Endothelial cell of umbilical vein (primary cell): ENCODE data around the gene APOBEC4. TPM values are rescaled to one million over a fixed set of nuclear protein-coding genes. Genes with fewer than 3 reads are reported as not detected.

Experiments used
- BruUV-seq: library from RNA; stranded (reverse); fragments of 400-500 nt; replicated peaks from 2 replicates; lab custom pipeline; 2021; lab: Mats Ljungman, UMichigan
- CTCF ChIA-PET: fragments of 300-600, 350-600 bp; sonication (Branson Sonifier 250); formaldehyde crosslinking; loops from one replicate; lab custom pipeline; 2021; ENCODE audit warnings: antibody characterized with exemption, inconsistent platforms; lab: Charles Lee
- POLR2A ChIA-PET: fragments of 300-600, 350-600 bp; sonication (Branson Sonifier 250); formaldehyde crosslinking; loops from one replicate; lab custom pipeline; 2021; ENCODE audit warnings: antibody characterized with exemption, inconsistent platforms; lab: Charles Lee
- DNase-seq: peaks from one replicate; pipeline ENCODE4 v3.0.0-alpha.2; 2011; ENCODE audit warnings: low read depth, low spot score
- FAIRE-seq: peaks from 2 replicates; lab custom pipeline; 2011; peaks lifted over from hg19 to GRCh38; lab: Jason Lieb, UNC
- H2AFZ ChIP-seq: 2 replicates; pipeline ENCODE4 v1.6.0; 2012; ENCODE audit warnings: low read depth, low read length, control low read depth, inconsistent platforms
- H3K27ac ChIP-seq: 2 replicates; pipeline ENCODE4 v1.5.1; 2011; ENCODE audit warnings: low read depth, mild to moderate bottlenecking, control low read depth, low read length, moderate library complexity; ENCODE audit not compliant: insufficient read depth
- H3K27me3 ChIP-seq, 2 experiments: 2 replicates each; pipeline versions ENCODE4 v1.6.0 to v1.6.1; 2011; ENCODE audit warnings: low read length in 2 of 2, mixed read lengths in 1 of 2; ENCODE audit not compliant: control insufficient read depth in 2 of 2, insufficient read depth in 2 of 2
- H3K36me3 ChIP-seq, 2 experiments: 2 replicates in 1 of 2; 3 replicates in 1 of 2; pipeline ENCODE4 v1.5.1; 2011; ENCODE audit warnings: low read length in 2 of 2, mild to moderate bottlenecking in 1 of 2, moderate library complexity in 1 of 2; ENCODE audit not compliant: control insufficient read depth in 2 of 2, insufficient read depth in 2 of 2; ENCODE audit errors: extremely low read depth in 1 of 2
- H3K4me1 ChIP-seq: 3 replicates; pipeline ENCODE4 v1.5.1; 2011; ENCODE audit warnings: mild to moderate bottlenecking, low read length; ENCODE audit not compliant: control insufficient read depth, insufficient read depth; ENCODE audit errors: extremely low read depth
- H3K4me2 ChIP-seq: 2 replicates; pipeline ENCODE4 v1.6.1; 2011; ENCODE audit warnings: low read length, control low read depth, mixed read lengths; ENCODE audit not compliant: insufficient read depth
- H3K4me3 ChIP-seq, 3 experiments: fragments of 200-600 bp in 1 of 3; sonication (generic), shearing (Covaris generic) in 1 of 3; replicated peaks in 1 of 3; 2 replicates each; pipeline ENCODE4 v1.5.1; 2011 to 2016; ENCODE audit warnings: control low read depth in 3 of 3, low read length in 3 of 3, mild to moderate bottlenecking in 2 of 3, inconsistent platforms in 1 of 3, low read depth in 1 of 3, moderate library complexity in 1 of 3; ENCODE audit not compliant: insufficient read depth in 1 of 3
- H3K79me2 ChIP-seq: 2 replicates; pipeline ENCODE4 v1.6.0; 2012; ENCODE audit warnings: low read length, inconsistent platforms; ENCODE audit not compliant: control insufficient read depth, insufficient read depth
- H3K9ac ChIP-seq: replicated peaks from 2 replicates; pipeline ENCODE3; 2011; ENCODE audit warnings: low read length, control low read depth; ENCODE audit not compliant: insufficient read depth; ENCODE audit errors: extremely low read depth
- H3K9me1 ChIP-seq: replicated peaks from 3 replicates; pipeline ENCODE4 v1.6.0; 2011; ENCODE audit warnings: mild to moderate bottlenecking, low read length; ENCODE audit not compliant: control insufficient read depth, insufficient read depth; ENCODE audit errors: extremely low read depth
- H3K9me3 ChIP-seq: replicated peaks from 2 replicates; pipeline ENCODE4 v1.5.1; 2012; ENCODE audit warnings: low read length, inconsistent platforms; ENCODE audit not compliant: control insufficient read depth, insufficient read depth
- H4K20me1 ChIP-seq: replicated peaks from 2 replicates; pipeline ENCODE3; 2011; ENCODE audit warnings: mild to moderate bottlenecking, low read length; ENCODE audit not compliant: control insufficient read depth, insufficient read depth; ENCODE audit errors: extremely low read depth
- CTCF ChIP-seq, 2 donors: IDR thresholded peaks; 1 replicate in 1 of 2; 2 replicates in 1 of 2; pipeline ENCODE4 v1.5.1; 2011; ENCODE audit warnings: low read length in 2 of 2, mild to moderate bottlenecking in 2 of 2, moderate library complexity in 2 of 2, control low read depth in 1 of 2, inconsistent platforms in 1 of 2, low read depth in 1 of 2; ENCODE audit not compliant: insufficient read depth in 1 of 2; ENCODE audit errors: extremely low read depth in 1 of 2
- EZH2 ChIP-seq: IDR thresholded peaks from 2 replicates; pipeline ENCODE4 v1.6.1; 2012; ENCODE audit warnings: borderline replicate concordance, low read depth, mild to moderate bottlenecking, moderate library complexity, low read length, inconsistent platforms; ENCODE audit not compliant: severe bottlenecking
- FOS ChIP-seq: IDR thresholded peaks from 2 replicates; pipeline ENCODE4 v1.6.1; 2011; ENCODE audit warnings: mild to moderate bottlenecking, low read length, moderate library complexity, borderline replicate concordance; ENCODE audit not compliant: insufficient read depth
- GATA2 ChIP-seq: IDR thresholded peaks from 2 replicates; pipeline ENCODE4 v1.7.0; 2011; ENCODE audit warnings: low read depth, mild to moderate bottlenecking, moderate library complexity, mixed read lengths, low read length; ENCODE audit not compliant: insufficient read length, insufficient read depth
- JUN ChIP-seq: IDR thresholded peaks from 2 replicates; pipeline ENCODE4 v1.6.1; 2011; ENCODE audit warnings: borderline replicate concordance, low read depth; ENCODE audit not compliant: insufficient read length, insufficient read depth
- MAX ChIP-seq: IDR thresholded peaks from 2 replicates; pipeline ENCODE4 v1.6.1; 2011; ENCODE audit not compliant: insufficient read depth, insufficient read length
- MYC ChIP-seq: IDR thresholded peaks from one replicate; pipeline ENCODE4 v1.6.1; 2011; ENCODE audit warnings: mild to moderate bottlenecking, low read depth, low read length
- POLR2A ChIP-seq: IDR thresholded peaks from 2 replicates; pipeline ENCODE4 v1.6.1; 2012; ENCODE audit warnings: low read depth, mild to moderate bottlenecking, control low read depth, low read length
- POLR2AphosphoS5 ChIP-seq: IDR thresholded peaks from 2 replicates; pipeline ENCODE4 v1.6.1; 2012; ENCODE audit warnings: low read depth, mild to moderate bottlenecking, control low read depth, low read length, moderate library complexity; ENCODE audit not compliant: insufficient read depth
- dilution Hi-C: fragments of 300-500 bp; cut with MboI; formaldehyde crosslinking; loops from one replicate; pipeline ENCODE4 v1.15.0; 2019; ENCODE audit warnings: low sequenced_read_pairs; ENCODE audit not compliant: extremely low pct_ligation_motif_present
- intact Hi-C: fragments of 100-400 bp; cut with micrococcal nuclease; formaldehyde crosslinking; loops from one replicate; pipeline ENCODE4 v1.10.0; 2022
- polyA plus RNA-seq, 4 experiments: library from polyadenylated mRNA; depleted of rRNA in 3 of 4; stranded (reverse) in 3 of 4; unstranded in 1 of 4; fragments of >200 nt; gene quantifications; 2 replicates each; pipeline versions ENCODE4 v1.2.1 to v1.2.3, GENCODE V29; 2011 to 2012; ENCODE audit warnings: missing spikeins in 1 of 4
- total RNA-seq: library from RNA; stranded (reverse); gene quantifications from 2 replicates; pipeline ENCODE4 v1.2.3, GENCODE V29; 2021

APOBEC4 gene
- total and polyA plus RNA-seq, 2 donors (not counting 3 experiments of a cell fraction or from before 2014, with no cell fraction given): not detected

- intact Hi-C loops (loop anchor here (5.0 kb wide), 1 partner anchor 145 kb away; no protein-coding TSS in a partner anchor), dilution Hi-C loops (no loop called here)
- no peak overlapping the region for H3K4me2 ChIP-seq
- no peaks in the 10 kb centered on the region for H3K4me1 ChIP-seq
- POLR2A ChIA-PET: no interaction called here
- H3K4me3 ChIP-seq: no peak overlapping the region
- no peaks in the 10 kb centered on the region for H3K27me3 ChIP-seq
- no peaks in the 10 kb centered on the region for H3K9me3 ChIP-seq
- FAIRE-seq (no peak), DNase-seq (no peak)
- no peaks in the 10 kb centered on the region for H3K9me1 ChIP-seq
- no peaks in the 10 kb centered on the region for H4K20me1 ChIP-seq
- no peak overlapping the region for H3K9ac ChIP-seq
- TF ChIP-seq EZH2 (no peak), CTCF (IDR thresholded peaks at IDR 0.05; ENCODE audit: extremely low read depth in 1 of 2, insufficient read depth in 1 of 2, low read depth in 1 of 2, low read length in 2 of 2) (no peak), MYC (no peak), POLR2A (no peak), JUN (no peak), POLR2AphosphoS5 (no peak), MAX (no peak), FOS (no peak), GATA2 (no peak)
- CTCF ChIA-PET: interaction anchor here (0.9 to 5.4 kb wide), 2 partner anchors 8 to 227 kb away, joined by 3 to 150 read pairs; no protein-coding TSS in a partner anchor
- no peak overlapping the region for H3K27ac ChIP-seq
- H3K79me2 ChIP-seq: no peaks in the 10 kb centered on the region
- no peaks in the 10 kb centered on the region for H3K36me3 ChIP-seq
- no peak overlapping the region for H2AFZ ChIP-seq
- no TSS peak for BruUV-seq
These were observed 34.6 kb upstream of the APOBEC4 start for GRCh38 chr1:183687546-183688304.
